Measurements from ENCODE around the gene SYNE2.
"Not testable (repeated sequence)": the region's sequence is repeated elsewhere in the genome, so short reads cannot be mapped to it uniquely, and the experiment has no call there.

SYNE2 gene

GRCh38 chr14:64012720-64013119 is 159.9 kb downstream of the SYNE2 start:
- no peak for DNase-seq (ENCODE audit: extremely low read depth in 1 of 2, low read depth in 1 of 2)

DNA sequence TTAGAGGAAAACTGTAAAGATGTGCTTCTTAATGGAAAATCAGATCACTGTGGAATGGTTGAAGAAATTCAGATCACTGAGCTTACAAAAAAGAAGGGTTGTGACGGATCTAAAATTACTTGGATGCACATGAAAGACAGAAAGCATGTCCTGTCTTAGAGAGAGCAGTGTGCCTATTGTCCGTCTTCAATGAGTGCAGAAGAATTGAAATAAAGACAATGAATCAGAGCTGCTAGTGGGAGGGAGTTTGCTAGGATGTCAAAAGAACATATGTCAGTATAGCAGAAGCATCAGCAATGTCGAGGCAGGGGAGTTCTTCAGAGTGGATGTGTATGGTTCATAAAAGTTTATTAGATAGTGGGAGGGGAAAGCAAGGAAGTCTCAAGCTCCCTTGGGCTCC is 172.7 kb downstream of the SYNE2 start:
- no peak for DNase-seq (ENCODE audit: extremely low read depth in 1 of 2, low read depth in 1 of 2)

DNA sequence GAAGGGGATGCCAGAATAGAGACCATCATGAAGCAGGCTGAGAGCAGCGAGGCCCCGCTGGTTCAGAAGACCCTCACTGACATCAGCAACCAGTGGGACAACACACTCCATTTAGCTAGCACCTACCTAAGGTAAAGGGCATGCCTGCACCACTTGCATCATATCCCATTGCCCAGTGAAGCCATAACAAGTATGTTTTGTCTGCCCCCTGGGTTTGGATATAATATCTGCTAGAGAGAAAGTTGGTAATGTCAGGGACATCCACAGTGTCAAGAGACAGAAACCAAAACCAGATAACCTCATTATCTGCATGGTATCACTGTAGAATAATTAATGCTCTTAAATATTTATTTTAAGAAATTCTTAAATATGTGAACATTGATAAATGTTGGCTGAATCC is 173.8 kb downstream of the SYNE2 start:
- no peak for DNase-seq (ENCODE audit: extremely low read depth in 1 of 2, low read depth in 1 of 2)

GRCh38 chr14:64035143-64035542 is 182.3 kb downstream of the SYNE2 start:
- DNase-seq (ENCODE audit: extremely low read depth in 1 of 2, low read depth in 1 of 2): no peak

GRCh38 chr14:64037869-64038745 is 185.3 kb downstream of the SYNE2 start:
- not testable (repeated sequence) for DNase-seq (ENCODE audit: extremely low read depth in 1 of 2, low read depth in 1 of 2)

DNA sequence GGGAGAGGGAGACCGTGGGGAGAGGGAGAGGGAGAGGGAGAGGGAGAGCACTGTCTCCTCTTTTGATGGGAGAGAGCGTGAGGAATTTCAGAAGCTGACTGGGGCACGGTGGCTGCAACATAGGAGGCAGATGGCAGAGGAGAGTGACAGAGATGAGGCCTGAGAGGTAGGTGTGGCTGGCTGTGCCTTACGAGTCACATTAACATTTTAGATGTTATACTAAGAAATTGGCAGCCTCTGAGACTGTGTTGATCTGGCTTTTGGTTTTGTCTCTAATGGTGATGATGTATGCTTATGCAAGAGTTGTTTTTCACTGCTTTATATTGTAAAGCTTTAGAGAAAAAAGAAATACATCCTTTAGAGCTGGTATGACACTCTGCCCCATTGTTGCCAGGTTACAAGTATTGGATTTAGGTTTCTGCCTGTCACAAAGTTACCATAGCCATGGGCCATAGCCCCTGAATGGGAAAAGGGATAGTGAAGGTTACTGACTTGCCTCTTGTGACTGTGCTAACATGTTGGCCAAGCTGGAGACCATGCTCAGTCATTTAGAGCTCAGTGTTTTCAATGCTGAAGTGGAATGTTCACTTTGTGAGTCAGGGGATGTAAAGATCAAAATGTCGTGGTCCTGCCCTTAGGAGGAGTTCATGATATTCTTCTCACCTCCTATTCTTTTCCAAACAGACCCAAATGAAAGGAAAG is 186.2 kb downstream of the SYNE2 start:
- no peak for DNase-seq (ENCODE audit: extremely low read depth in 1 of 2, low read depth in 1 of 2)

- no peak for DNase-seq (ENCODE audit: extremely low read depth in 1 of 2, low read depth in 1 of 2)
Measured at GRCh38 chr14:64040044-64040443, 187.2 kb downstream of the SYNE2 start.

- DNase-seq (ENCODE audit: extremely low read depth in 1 of 2, low read depth in 1 of 2): not testable (repeated sequence)
Measured at GRCh38 chr14:64043296-64043695, 190.5 kb downstream of the SYNE2 start.

DNA sequence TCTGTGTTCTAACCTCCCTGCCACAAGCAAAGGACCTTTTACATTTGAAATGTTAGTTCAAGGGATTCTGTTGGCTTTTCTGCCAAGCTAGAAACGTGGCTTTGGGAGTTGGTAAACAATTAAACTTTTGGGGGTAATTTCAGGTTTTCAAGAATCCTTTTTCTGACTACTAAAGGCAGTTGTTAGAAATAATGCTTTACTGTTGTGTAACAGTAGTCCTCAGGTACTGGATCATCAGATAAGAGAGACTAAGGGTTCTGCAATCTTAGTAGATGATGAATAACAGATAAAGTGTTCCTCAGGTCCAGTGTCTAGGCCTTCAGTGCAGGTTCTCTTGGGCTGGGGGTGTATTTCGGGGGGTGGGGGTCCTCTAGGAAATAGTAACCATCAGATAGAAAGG is 192.3 kb downstream of the SYNE2 start:
- no peak for DNase-seq (ENCODE audit: extremely low read depth in 1 of 2, low read depth in 1 of 2)

GRCh38 chr14:64049616-64050381 is 197.0 kb downstream of the SYNE2 start:
- DNase-seq (ENCODE audit: extremely low read depth in 1 of 2, low read depth in 1 of 2): no peak

DNA sequence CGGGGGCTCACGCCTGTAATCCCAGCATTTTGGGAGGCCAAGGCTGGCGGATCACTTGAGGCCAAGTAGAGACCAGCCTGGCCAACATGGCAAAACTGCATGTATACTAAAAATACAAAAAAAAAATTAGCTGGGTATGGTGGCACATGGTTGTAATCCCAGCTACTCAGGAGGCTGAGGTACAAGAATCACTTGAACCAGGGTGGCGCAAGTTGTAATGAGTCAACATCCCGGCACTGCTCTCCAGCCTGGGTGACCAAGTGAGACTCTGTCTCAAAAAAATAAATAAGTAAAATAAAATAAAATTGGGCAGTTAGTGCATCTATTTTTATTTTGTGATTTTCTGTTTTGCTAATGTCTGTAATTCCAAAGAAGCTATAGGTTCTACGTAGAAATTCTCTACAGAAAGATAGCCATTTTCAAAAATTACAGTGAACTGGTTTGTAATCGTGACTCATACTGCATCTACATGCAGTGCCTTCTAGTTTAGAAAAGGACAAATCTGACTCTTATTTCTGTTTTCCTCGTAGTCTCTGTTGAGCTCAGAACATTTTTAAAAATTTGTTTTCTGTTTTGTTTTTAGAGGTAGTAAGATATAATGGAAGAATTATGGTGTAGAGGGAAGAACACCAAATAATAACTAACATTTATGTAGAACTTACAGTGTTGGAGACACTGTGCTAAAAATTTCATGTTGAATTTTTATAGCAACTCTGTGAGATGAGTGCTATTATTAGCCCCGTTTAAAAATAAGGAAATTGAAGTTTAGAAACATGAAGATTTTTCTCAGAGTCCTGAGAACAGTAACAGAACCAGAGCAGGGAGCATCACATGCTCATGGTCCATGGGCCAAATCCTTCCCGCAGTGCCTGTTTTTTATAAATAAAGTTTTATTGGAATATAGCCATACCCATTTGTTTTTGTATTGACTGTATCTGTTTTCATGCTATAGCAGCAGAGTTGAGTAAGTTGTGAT is 201.2 kb downstream of the SYNE2 start:
- no peak for DNase-seq (ENCODE audit: extremely low read depth in 1 of 2, low read depth in 1 of 2)

GRCh38 chr14:64059454-64060198 is 206.8 kb downstream of the SYNE2 start:
- no peak for DNase-seq (ENCODE audit: extremely low read depth in 1 of 2, low read depth in 1 of 2)

DNA sequence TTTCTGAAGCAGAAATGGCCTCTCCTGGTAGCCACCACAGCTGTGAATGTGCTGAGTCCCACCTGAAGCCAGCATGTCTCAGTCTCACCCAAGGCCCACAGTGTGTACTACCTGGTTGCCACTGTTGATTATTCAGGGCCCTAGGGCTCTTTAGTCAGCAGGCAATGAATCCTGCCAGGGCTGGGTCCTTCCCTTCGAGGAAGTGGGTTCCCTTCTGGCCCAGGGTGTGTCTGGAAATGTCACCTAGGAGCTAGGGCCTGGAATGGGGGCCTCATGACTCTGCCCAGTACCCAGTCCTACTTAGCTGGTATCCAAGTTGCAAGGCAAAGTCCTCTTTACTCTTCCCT is 207.4 kb downstream of the SYNE2 start:
- no peak for DNase-seq (ENCODE audit: extremely low read depth in 1 of 2, low read depth in 1 of 2)

- no peak for DNase-seq (ENCODE audit: extremely low read depth in 1 of 2, low read depth in 1 of 2)
Measured at GRCh38 chr14:64060648-64061096, 207.9 kb downstream of the SYNE2 start.

GRCh38 chr14:64061115-64061514 is 208.3 kb downstream of the SYNE2 start:
- DNase-seq (ENCODE audit: extremely low read depth in 1 of 2, low read depth in 1 of 2): no peak

GRCh38 chr14:64061706-64062105 is 208.9 kb downstream of the SYNE2 start:
- no peak for DNase-seq (ENCODE audit: extremely low read depth in 1 of 2, low read depth in 1 of 2)

- no peak for DNase-seq (ENCODE audit: extremely low read depth in 1 of 2, low read depth in 1 of 2)
Measured at GRCh38 chr14:64062381-64063115, 209.7 kb downstream of the SYNE2 start.

GRCh38 chr14:64064447-64064846 is 211.6 kb downstream of the SYNE2 start:
- no peak for DNase-seq (ENCODE audit: extremely low read depth in 1 of 2, low read depth in 1 of 2)

Data from activated CD8-positive, alpha-beta memory T cell treated with anti-CD3 and anti-CD28 coated beads for 1 hour (primary cell).